Thyroid gland (tissue), 4 donors: ENCODE results near the gene ARMC2. TPM values are rescaled to one million over a fixed set of nuclear protein-coding genes. Genes with fewer than 3 reads are reported as not detected.
A peak's percentile ranks its signal among the peaks of the same experiment; 100 is the strongest.

Source experiments
- DNase-seq, 2 donors: peaks; one replicate each; pipeline ENCODE4 v3.0.0-alpha.2; 2019
- H3K27ac ChIP-seq, 3 donors: fragments of 200-600 bp; sonication (generic); 1 replicate in 2 of 3; 2 replicates in 1 of 3; pipeline ENCODE4 v1.5.1; 2016 to 2019; ENCODE audit warnings: mild to moderate bottlenecking in 1 of 3, moderate library complexity in 1 of 3
- H3K27me3 ChIP-seq: fragments of 200-600 bp; sonication (generic); one replicate; pipeline ENCODE4 v1.5.1; 2019
- H3K36me3 ChIP-seq, 2 donors: fragments of 200-600 bp; sonication (generic); one replicate each; pipeline ENCODE4 v1.5.1; 2016 to 2019
- H3K4me1 ChIP-seq, 2 donors: fragments of 200-600 bp; sonication (generic); one replicate each; pipeline ENCODE4 v1.5.1; 2017 to 2019
- H3K4me3 ChIP-seq, 3 donors: fragments of 200-600 bp; sonication (generic); replicated peaks in 1 of 3; 1 replicate in 2 of 3; 2 replicates in 1 of 3; pipeline ENCODE4 v1.5.1; 2016; ENCODE audit warnings: mild to moderate bottlenecking in 1 of 3
- H3K9me3 ChIP-seq: fragments of 200-600 bp; sonication (generic); one replicate; pipeline ENCODE4 v1.5.1; 2017
- CTCF ChIP-seq, 6 experiments: fragments of 200-600 bp in 3 of 6; fragments of 450-650 bp in 3 of 6; sonication (generic) in 3 of 6; IDR thresholded peaks; one replicate each; pipeline ENCODE4 v1.5.1; 2016 to 2019; ENCODE audit warnings: antibody characterized with exemption in 6 of 6, mild to moderate bottlenecking in 2 of 6, inconsistent platforms in 1 of 6, moderate library complexity in 1 of 6
- POLR2A ChIP-seq, 2 donors: fragments of 450-650 bp; IDR thresholded peaks; one replicate each; pipeline ENCODE4 v1.6.1; 2017; ENCODE audit warnings: antibody characterized with exemption in 2 of 2, mild to moderate bottlenecking in 2 of 2, moderate library complexity in 1 of 2
- WGBS, 2 donors: methylation state at CpG; one replicate each; pipeline ENCODE4 v1.1.5; 2017; 5-methylcytosine and 5-hydroxymethylcytosine counted together
- intact Hi-C: fragments of 100-400 bp; cut with DNase I; formaldehyde crosslinking; loops from one replicate; pipeline ENCODE4 v1.15.1; 2023
- total RNA-seq, 4 donors: library from RNA; depleted of rRNA; stranded (reverse); fragments of >200 nt; gene quantifications; one replicate each; pipeline ENCODE4 v1.2.3, GENCODE V29; 2016

ARMC2 gene
- total RNA-seq, 4 donors from 2014 or later = 5.2 to 9.3 (median 6.9) TPM

- intact Hi-C loops = loop anchor here (10.0 kb wide), 1 partner anchor 54 kb away; no protein-coding TSS in a partner anchor
- peak in 1 of 2 donors; percentile 61 for DNase-seq
- TF ChIP-seq CTCF (IDR thresholded peaks at IDR 0.05) (no peak), POLR2A (IDR thresholded peaks at IDR 0.05) (no peak)
- Histone ChIP-seq H3K4me1 (peaks cover 54 to 65% of the 10 kb centered on the region in 2 donors), H3K4me3 (peak overlapping the region; percentile 43 to 83 (median 67)), H3K27me3 (no peaks in the 10 kb centered on the region), H3K36me3 (no peaks in the 10 kb centered on the region), H3K27ac (peak overlapping the region; percentile 92 to 100 (median 97)), H3K9me3 (no peaks in the 10 kb centered on the region)
- 3 to 4% methylated on average over 13 to 17 of the region's 24 CpGs for WGBS, 2 donors
Observed at GRCh38 chr6:109008537-109009235, 160.5 kb downstream of the ARMC2 start.

GRCh38 chr6:109009236-109009961 lies 161.2 kb downstream of the ARMC2 start:
- no peaks in the 10 kb centered on the region for H3K9me3 ChIP-seq
- intact Hi-C loops = loop anchor here (10.0 kb wide), 1 partner anchor 55 kb away; no protein-coding TSS in a partner anchor
- peak in 3 of 6 experiments; percentile 32 to 59 (median 53) for TF ChIP-seq CTCF (IDR thresholded peaks at IDR 0.05)
- peak; percentile 41 to 99 for TF ChIP-seq POLR2A (IDR thresholded peaks at IDR 0.05)
- 0% methylated on average over 5 to 7 of the region's 80 CpGs for WGBS, 2 donors
- H3K27me3 ChIP-seq = no peaks in the 10 kb centered on the region
- H3K36me3 ChIP-seq = no peaks in the 10 kb centered on the region
- H3K4me3 ChIP-seq = peak overlapping the region; percentile 43 to 83 (median 67)
- peaks cover 59 to 65% of the 10 kb centered on the region in 2 donors for H3K4me1 ChIP-seq
- peak; percentile 97 for DNase-seq
- H3K27ac ChIP-seq = peak overlapping the region; percentile 92 to 100 (median 97)

GRCh38 chr6:109009962-109010704 lies 161.9 kb downstream of the ARMC2 start:
- TF ChIP-seq CTCF (IDR thresholded peaks at IDR 0.05) (no peak), POLR2A (IDR thresholded peaks at IDR 0.05) (no peak)
- whole genome bisulfite sequencing, 2 donors = 13 to 17% methylated on average over 10 of the region's 10 CpGs
- Histone ChIP-seq H3K27ac (peak overlapping the region; percentile 92 to 100 (median 97)), H3K9me3 (no peaks in the 10 kb centered on the region), H3K4me1 (peaks cover 59 to 62% of the 10 kb centered on the region in 2 donors), H3K4me3 (peak overlapping the region in 2 of 3 donors; percentile 28 to 67), H3K27me3 (no peaks in the 10 kb centered on the region), H3K36me3 (no peaks in the 10 kb centered on the region)
- DNase-seq = no peak
- intact Hi-C loops = loop anchor here (10.0 kb wide), 2 partner anchors 55 kb away; no protein-coding TSS in a partner anchor

- intact Hi-C loops = loop anchor here (10.0 kb wide), 1 partner anchor 54 kb away; no protein-coding TSS in a partner anchor
- H3K27me3 ChIP-seq = no peaks in the 10 kb centered on the region
- no peaks in the 10 kb centered on the region for H3K36me3 ChIP-seq
- H3K9me3 ChIP-seq = no peaks in the 10 kb centered on the region
- whole genome bisulfite sequencing, 2 donors = 26 to 36% methylated on average over 2 of the region's 2 CpGs
- peak overlapping the region; percentile 92 to 100 (median 97) for H3K27ac ChIP-seq
- no peak overlapping the region for H3K4me3 ChIP-seq
- DNase-seq = peak; percentile 17 to 19
- H3K4me1 ChIP-seq = peaks cover 55 to 56% of the 10 kb centered on the region in 2 donors
- TF ChIP-seq POLR2A (IDR thresholded peaks at IDR 0.05) (no peak), CTCF (IDR thresholded peaks at IDR 0.05) (no peak)
Observed at GRCh38 chr6:109010705-109011102, 162.5 kb downstream of the ARMC2 start.
